Nephron (organoid): ENCODE results near the gene SLC39A13.

Experiments used
- H3K27ac Mint-ChIP-seq, 3 experiments: 2 replicates each; pipeline ENCODE4 v1.8.0; 2020; ENCODE audit warnings: mixed read lengths in 3 of 3, mild to moderate bottlenecking in 2 of 3, moderate library complexity in 1 of 3
- H3K27me3 Mint-ChIP-seq: 2 replicates; pipeline ENCODE4 v1.8.0; 2021; ENCODE audit warnings: low read depth, mild to moderate bottlenecking, moderate library complexity, mixed read lengths
- H3K36me3 Mint-ChIP-seq: 2 replicates; pipeline ENCODE4 v1.8.0; 2020; ENCODE audit warnings: low read depth, mixed read lengths
- H3K4me1 Mint-ChIP-seq: 2 replicates; pipeline ENCODE4 v1.8.0; 2020; ENCODE audit warnings: mixed read lengths
- H3K4me3 Mint-ChIP-seq, 3 experiments: 2 replicates each; pipeline ENCODE4 v1.8.0; 2020; ENCODE audit warnings: mild to moderate bottlenecking in 3 of 3, mixed read lengths in 3 of 3, moderate library complexity in 2 of 3
- H3K9me3 Mint-ChIP-seq: 2 replicates; pipeline ENCODE4 v1.8.0; 2020; ENCODE audit warnings: mixed read lengths
- CTCF ChIP-seq, 3 experiments: fragments of 200-600 bp; sonication (generic); IDR thresholded peaks; one replicate each; pipeline ENCODE4 v1.5.0; 2021; ENCODE audit warnings: antibody characterized with exemption in 3 of 3; ENCODE audit not compliant: unreplicated experiment in 3 of 3

Gene SLC39A13

DNA sequence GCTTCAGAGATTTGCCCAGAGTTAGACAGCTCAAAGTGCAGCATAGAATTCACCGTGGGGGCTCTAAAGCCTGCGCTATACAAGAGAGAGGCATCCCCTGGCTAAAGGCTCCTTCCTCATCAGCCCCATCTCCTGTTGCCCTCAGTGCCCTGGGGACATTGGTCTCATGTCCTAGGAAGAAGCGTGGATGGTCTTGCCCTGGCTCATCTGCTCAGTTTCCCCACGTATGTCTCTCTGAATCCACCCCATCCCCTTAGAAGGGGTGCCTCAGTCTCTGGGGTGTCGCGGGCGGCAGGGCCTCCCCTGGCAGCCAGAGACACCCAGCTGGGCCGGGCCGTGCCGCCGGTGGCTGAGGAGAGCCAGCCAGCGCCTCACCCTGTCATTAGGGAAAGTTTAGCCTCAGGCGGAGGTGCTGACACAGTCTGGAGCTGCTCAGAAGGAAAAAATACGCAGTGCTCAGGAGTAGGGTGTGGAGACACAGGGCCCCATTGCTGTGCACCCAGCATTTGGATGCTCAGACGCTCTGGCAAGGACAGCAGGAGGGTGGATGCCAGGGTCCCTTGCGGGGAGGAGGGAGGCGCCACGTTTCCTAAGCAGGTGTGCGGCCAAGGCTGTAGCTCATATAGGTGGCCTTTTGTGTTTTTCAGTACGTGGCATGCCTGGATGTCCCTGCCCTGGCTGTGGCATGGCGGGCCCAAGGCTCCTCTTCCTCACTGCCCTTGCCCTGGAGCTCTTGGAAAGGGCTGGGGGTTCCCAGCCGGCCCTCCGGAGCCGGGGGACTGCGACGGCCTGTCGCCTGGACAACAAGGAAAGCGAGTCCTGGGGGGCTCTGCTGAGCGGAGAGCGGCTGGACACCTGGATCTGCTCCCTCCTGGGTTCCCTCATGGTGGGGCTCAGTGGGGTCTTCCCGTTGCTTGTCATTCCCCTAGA is 1.3 kb downstream of the SLC39A13 start:
- Mint-ChIP-seq H3K27me3 (no peaks in the 10 kb centered on the region), H3K27ac (peak overlapping the region; percentile 76 to 95 (median 85)), H3K4me3 (peak overlapping the region; percentile 94 to 99 (median 95)), H3K4me1 (peaks cover 19% of the 10 kb centered on the region), H3K9me3 (no peaks in the 10 kb centered on the region), H3K36me3 (peaks cover 7% of the 10 kb centered on the region)
- TF ChIP-seq CTCF (IDR thresholded peaks at IDR 0.05; ENCODE audit: unreplicated experiment in 3 of 3), result no peak

- H3K9me3 Mint-ChIP-seq, result no peaks in the 10 kb centered on the region
- peak overlapping the region; percentile 65 to 79 (median 76) for H3K4me3 Mint-ChIP-seq
- TF ChIP-seq CTCF (IDR thresholded peaks at IDR 0.05; ENCODE audit: unreplicated experiment in 3 of 3), result no peak
- H3K27me3 Mint-ChIP-seq, result no peaks in the 10 kb centered on the region
- peak overlapping the region in 1 of 3 experiments; percentile 46 for H3K27ac Mint-ChIP-seq
- peaks cover 24% of the 10 kb centered on the region for H3K4me1 Mint-ChIP-seq
- peaks cover 7% of the 10 kb centered on the region for H3K36me3 Mint-ChIP-seq
These were observed 2.2 kb downstream of the SLC39A13 start for GRCh38 chr11:47410370-47411264.

- Mint-ChIP-seq H3K9me3 (no peaks in the 10 kb centered on the region), H3K27ac (no peak overlapping the region), H3K4me1 (peaks cover 26% of the 10 kb centered on the region), H3K27me3 (no peaks in the 10 kb centered on the region), H3K4me3 (no peak overlapping the region), H3K36me3 (peaks cover 11% of the 10 kb centered on the region)
- TF ChIP-seq CTCF (IDR thresholded peaks at IDR 0.05; ENCODE audit: unreplicated experiment in 3 of 3), result peak; percentile 54 to 62 (median 56)
These were observed 3.7 kb downstream of the SLC39A13 start for GRCh38 chr11:47411884-47412746.

GRCh38 chr11:47413351-47413750 is 5.0 kb downstream of the SLC39A13 start:
- Mint-ChIP-seq H3K9me3 (no peaks in the 10 kb centered on the region), H3K4me3 (peak overlapping the region in 1 of 3 experiments; percentile 27), H3K4me1 (peaks cover 20% of the 10 kb centered on the region), H3K27ac (peak overlapping the region in 2 of 3 experiments; percentile 54 to 81), H3K27me3 (no peaks in the 10 kb centered on the region), H3K36me3 (peaks cover 18% of the 10 kb centered on the region)
- TF ChIP-seq CTCF (IDR thresholded peaks at IDR 0.05; ENCODE audit: unreplicated experiment in 3 of 3), result no peak

DNA sequence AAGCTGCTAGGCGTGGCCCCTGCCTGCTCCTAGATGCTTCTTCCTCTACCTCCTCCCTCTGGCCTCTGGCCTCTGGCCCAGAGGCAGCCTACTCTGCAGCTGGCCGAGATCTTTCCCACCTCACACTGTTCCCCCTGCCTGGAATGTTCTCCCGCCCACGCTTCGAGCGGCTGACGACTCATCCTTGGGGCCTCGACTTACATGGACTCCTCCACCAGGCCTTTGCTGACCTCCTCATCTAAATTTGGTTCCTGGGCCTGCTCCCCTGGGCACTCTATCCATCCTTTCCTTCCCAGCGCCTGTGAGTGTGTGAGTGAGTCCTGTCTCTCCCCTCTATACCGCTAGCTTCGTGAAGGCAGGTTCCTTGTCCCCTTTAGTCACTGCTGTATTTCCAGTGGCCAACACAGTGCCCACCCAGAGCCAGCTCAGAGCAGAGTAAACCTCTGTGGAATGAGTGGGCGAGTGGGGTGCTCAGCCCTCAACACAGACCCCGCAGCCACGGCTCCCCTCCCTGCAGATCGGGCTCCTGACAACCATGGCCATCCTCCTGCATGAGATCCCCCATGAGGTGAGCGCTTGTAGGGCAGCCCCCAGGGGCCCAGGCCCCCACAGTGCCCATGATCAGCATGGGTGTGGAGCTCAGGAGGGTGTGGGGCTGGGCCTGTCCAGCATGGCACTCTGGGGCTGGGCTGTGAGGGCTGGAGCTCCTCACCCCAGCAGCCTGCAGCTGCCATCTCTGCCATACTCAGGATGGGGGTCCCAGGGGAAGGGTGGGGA is 5.7 kb downstream of the SLC39A13 start:
- Mint-ChIP-seq H3K27ac (peak overlapping the region in 2 of 3 experiments; percentile 54 to 81), H3K4me1 (peaks cover 20% of the 10 kb centered on the region), H3K36me3 (peaks cover 21% of the 10 kb centered on the region), H3K9me3 (no peaks in the 10 kb centered on the region), H3K27me3 (no peaks in the 10 kb centered on the region), H3K4me3 (peak overlapping the region in 2 of 3 experiments; percentile 32 to 41)
- TF ChIP-seq CTCF (IDR thresholded peaks at IDR 0.05; ENCODE audit: unreplicated experiment in 3 of 3), result no peak
